Measurements from ENCODE around the gene PACS2. TPM values are rescaled to one million over a fixed set of nuclear protein-coding genes. Genes with fewer than 3 reads are reported as not detected.

The PACS2 gene
- total RNA-seq, 2 donors from 2014 or later: 117 to 121 TPM

DNA sequence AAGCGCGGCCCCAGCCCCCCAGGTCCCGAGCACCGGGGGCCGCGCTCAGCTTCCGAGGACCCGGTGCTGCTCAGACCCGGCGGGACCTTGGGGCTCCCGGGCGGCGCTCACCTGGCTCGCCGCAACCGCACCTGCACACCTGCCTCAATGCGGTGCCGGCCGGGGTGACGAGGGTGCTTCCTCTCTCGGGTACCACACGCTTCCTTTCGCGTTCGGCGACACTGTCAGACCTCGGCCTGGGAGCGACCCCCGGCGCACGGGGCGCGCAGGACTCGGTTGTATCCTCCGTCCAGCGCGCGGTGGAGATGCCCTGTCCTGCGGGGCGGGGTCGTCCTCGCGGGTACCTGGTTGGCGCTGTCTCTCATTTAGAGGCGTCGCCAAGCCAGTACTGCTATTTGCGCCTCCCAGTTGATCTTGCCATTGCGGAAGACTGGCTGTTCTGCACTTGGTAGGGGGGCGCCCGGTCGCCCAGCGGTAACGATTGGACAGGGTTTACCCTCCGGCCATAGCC lies 718 bp downstream of the PACS2 start:
- Histone ChIP-seq H3K36me3 (ENCODE audit: control insufficient read depth, insufficient read depth, low read length) (no peaks in the 10 kb centered on the region), H3K9me3 (ENCODE audit: control insufficient read depth, low read length) (no peaks in the 10 kb centered on the region), H3K4me3 (ENCODE audit: low read length) (peak overlapping the region; percentile 91), H3K27ac (ENCODE audit: low read depth, low read length) (no peak overlapping the region), H3K9ac (ENCODE audit: extremely low read depth, low read length, poor library complexity, severe bottlenecking) (no peak overlapping the region), H3K27me3 (ENCODE audit: control insufficient read depth, insufficient read depth, low read length, poor library complexity, severe bottlenecking) (no peaks in the 10 kb centered on the region), H3K4me1 (ENCODE audit: control insufficient read depth, insufficient read depth, low read length) (peaks cover 8% of the 10 kb centered on the region)
- DNase-seq: peak; percentile 83
- H3K4me1 Mint-ChIP-seq: peaks cover 15% of the 10 kb centered on the region
- H3K36me3 Mint-ChIP-seq (ENCODE audit: low read depth): peaks cover 9% of the 10 kb centered on the region
- 1 to 3% methylated on average over 49 to 54 of the region's 54 CpGs for WGBS, 2 experiments (ENCODE audit: insufficient coverage in 1 of 2, insufficient read length in 1 of 2)
- H3K4me3 Mint-ChIP-seq: peak overlapping the region; percentile 78
- no peak overlapping the region for H3K27ac Mint-ChIP-seq
- peaks cover 2% of the 10 kb centered on the region for H3K27me3 Mint-ChIP-seq (ENCODE audit: insufficient read depth)
- no peaks in the 10 kb centered on the region for H3K9me3 Mint-ChIP-seq
- TF ChIP-seq, protein P1, sequence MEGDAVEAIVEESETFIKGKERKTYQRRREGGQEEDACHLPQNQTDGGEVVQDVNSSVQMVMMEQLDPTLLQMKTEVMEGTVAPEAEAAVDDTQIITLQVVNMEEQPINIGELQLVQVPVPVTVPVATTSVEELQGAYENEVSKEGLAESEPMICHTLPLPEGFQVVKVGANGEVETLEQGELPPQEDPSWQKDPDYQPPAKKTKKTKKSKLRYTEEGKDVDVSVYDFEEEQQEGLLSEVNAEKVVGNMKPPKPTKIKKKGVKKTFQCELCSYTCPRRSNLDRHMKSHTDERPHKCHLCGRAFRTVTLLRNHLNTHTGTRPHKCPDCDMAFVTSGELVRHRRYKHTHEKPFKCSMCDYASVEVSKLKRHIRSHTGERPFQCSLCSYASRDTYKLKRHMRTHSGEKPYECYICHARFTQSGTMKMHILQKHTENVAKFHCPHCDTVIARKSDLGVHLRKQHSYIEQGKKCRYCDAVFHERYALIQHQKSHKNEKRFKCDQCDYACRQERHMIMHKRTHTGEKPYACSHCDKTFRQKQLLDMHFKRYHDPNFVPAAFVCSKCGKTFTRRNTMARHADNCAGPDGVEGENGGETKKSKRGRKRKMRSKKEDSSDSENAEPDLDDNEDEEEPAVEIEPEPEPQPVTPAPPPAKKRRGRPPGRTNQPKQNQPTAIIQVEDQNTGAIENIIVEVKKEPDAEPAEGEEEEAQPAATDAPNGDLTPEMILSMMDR (conservative IDR thresholded peaks at IDR 0.05): no peak

DNA sequence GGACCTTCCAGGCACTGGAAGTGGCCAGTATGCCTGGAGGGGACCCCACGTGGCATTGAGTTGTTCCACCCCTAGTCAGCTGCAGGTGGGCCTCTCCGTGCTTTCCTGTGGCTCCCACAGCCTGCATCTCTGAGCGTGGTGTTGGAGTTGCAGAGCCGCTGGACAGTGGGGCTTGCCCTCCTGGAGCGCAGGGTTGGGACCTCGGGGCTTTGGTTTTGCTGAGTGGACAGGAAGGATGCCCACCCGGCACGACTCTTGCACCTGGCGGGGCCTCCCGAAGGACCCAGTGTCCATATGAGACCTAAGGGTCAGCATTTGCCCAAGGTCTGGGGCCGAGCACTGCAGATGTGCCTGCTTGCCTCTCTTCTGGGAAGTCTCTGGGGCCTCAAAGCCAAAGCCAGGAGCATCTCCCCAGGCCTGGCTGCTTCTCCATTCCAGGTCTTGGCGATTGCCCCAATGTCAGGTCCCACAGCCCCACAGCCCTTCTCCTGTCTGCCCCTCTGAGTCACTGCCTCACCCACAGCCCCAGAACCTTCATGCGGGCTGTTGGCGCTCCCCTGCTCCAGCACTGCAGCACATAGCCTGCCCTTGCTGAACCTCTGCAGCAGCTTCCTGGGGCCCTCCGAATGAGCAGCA lies 1.5 kb downstream of the PACS2 start:
- peak; percentile 45 for DNase-seq
- H3K4me3 Mint-ChIP-seq: peak overlapping the region; percentile 78
- Histone ChIP-seq H3K9me3 (ENCODE audit: control insufficient read depth, low read length) (no peaks in the 10 kb centered on the region), H3K4me3 (ENCODE audit: low read length) (peak overlapping the region; percentile 91), H3K9ac (ENCODE audit: extremely low read depth, low read length, poor library complexity, severe bottlenecking) (no peak overlapping the region), H3K4me1 (ENCODE audit: control insufficient read depth, insufficient read depth, low read length) (peaks cover 8% of the 10 kb centered on the region), H3K27ac (ENCODE audit: low read depth, low read length) (no peak overlapping the region), H3K36me3 (ENCODE audit: control insufficient read depth, insufficient read depth, low read length) (no peaks in the 10 kb centered on the region), H3K27me3 (ENCODE audit: control insufficient read depth, insufficient read depth, low read length, poor library complexity, severe bottlenecking) (no peaks in the 10 kb centered on the region)
- H3K27me3 Mint-ChIP-seq (ENCODE audit: insufficient read depth): peaks cover 2% of the 10 kb centered on the region
- no peak overlapping the region for H3K27ac Mint-ChIP-seq
- peaks cover 15% of the 10 kb centered on the region for H3K4me1 Mint-ChIP-seq
- TF ChIP-seq, protein P1 (conservative IDR thresholded peaks at IDR 0.05): no peak
- WGBS, 2 experiments (ENCODE audit: insufficient coverage in 1 of 2, insufficient read length in 1 of 2): 84% methylated on average over 11 to 15 of the region's 15 CpGs
- peaks cover 16% of the 10 kb centered on the region for H3K36me3 Mint-ChIP-seq (ENCODE audit: low read depth)
- H3K9me3 Mint-ChIP-seq: peaks cover 1% of the 10 kb centered on the region

DNA sequence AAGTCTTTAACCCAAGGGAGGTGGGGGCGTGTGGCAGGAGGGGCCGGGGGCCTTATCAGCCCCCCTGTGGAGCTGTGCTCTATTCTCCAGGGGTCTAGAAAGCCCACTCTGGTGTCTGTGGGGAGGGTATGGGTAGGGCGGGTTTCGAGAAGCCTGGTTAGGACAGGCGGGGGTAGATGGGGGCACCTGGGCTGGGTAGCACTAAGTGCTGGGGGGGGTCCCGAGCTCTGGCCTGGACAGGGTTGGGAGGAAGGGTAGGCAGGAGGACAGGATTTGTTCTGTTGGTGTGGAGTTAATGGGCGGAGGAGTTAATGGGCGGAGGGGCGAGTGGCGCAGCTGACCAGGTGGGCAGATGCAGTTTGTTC lies 2.0 kb downstream of the PACS2 start:
- H3K9ac ChIP-seq (ENCODE audit: extremely low read depth, low read length, poor library complexity, severe bottlenecking): no peak overlapping the region
- H3K36me3 Mint-ChIP-seq (ENCODE audit: low read depth): peaks cover 18% of the 10 kb centered on the region
- no peak overlapping the region for H3K27ac Mint-ChIP-seq
- no peaks in the 10 kb centered on the region for H3K27me3 ChIP-seq (ENCODE audit: control insufficient read depth, insufficient read depth, low read length, poor library complexity, severe bottlenecking)
- TF ChIP-seq, protein P1 (conservative IDR thresholded peaks at IDR 0.05): no peak
- no peaks in the 10 kb centered on the region for H3K36me3 ChIP-seq (ENCODE audit: control insufficient read depth, insufficient read depth, low read length)
- no peak for DNase-seq
- H3K4me3 ChIP-seq (ENCODE audit: low read length): peak overlapping the region; percentile 91
- peaks cover 8% of the 10 kb centered on the region for H3K4me1 ChIP-seq (ENCODE audit: control insufficient read depth, insufficient read depth, low read length)
- WGBS, 2 experiments (ENCODE audit: insufficient coverage in 1 of 2, insufficient read length in 1 of 2): 91 to 100% methylated on average over 5 to 10 of the region's 10 CpGs
- peak overlapping the region; percentile 78 for H3K4me3 Mint-ChIP-seq
- H3K27me3 Mint-ChIP-seq (ENCODE audit: insufficient read depth): peaks cover 2% of the 10 kb centered on the region
- H3K9me3 Mint-ChIP-seq: peaks cover 3% of the 10 kb centered on the region
- no peak overlapping the region for H3K27ac ChIP-seq (ENCODE audit: low read depth, low read length)
- H3K9me3 ChIP-seq (ENCODE audit: control insufficient read depth, low read length): no peaks in the 10 kb centered on the region
- peaks cover 15% of the 10 kb centered on the region for H3K4me1 Mint-ChIP-seq
